HL-60/S4 treated with phorbol 12-myristate 13-acetate at 8.2 ng/mL for 4 days and 3 days (cell line): ENCODE data around the gene ARL15.

Source experiments
- in situ Hi-C: fragments of 300-500 bp; cut with MboI; formaldehyde crosslinking; loops from 2 replicates; pipeline ENCODE4 v1.15.0; 2022; ENCODE audit warnings: low sequenced_read_pairs

Gene ARL15

GRCh38 chr5:54254482-54255198 lies 55.7 kb downstream of the ARL15 start:
- in situ Hi-C loops = no loop called here

- in situ Hi-C loops = no loop called here
These were observed 58.4 kb downstream of the ARL15 start for GRCh38 chr5:54251981-54252380.

- in situ Hi-C loops = no loop called here
These were observed 61.0 kb downstream of the ARL15 start for GRCh38 chr5:54249210-54250028.

- in situ Hi-C loops = no loop called here
These were observed 63.1 kb downstream of the ARL15 start for GRCh38 chr5:54247226-54247625.

GRCh38 chr5:54243483-54244080 lies 66.8 kb downstream of the ARL15 start:
- in situ Hi-C loops = no loop called here

GRCh38 chr5:54242297-54242696 lies 68.1 kb downstream of the ARL15 start:
- in situ Hi-C loops = no loop called here

GRCh38 chr5:54234304-54234933 lies 76.0 kb downstream of the ARL15 start:
- in situ Hi-C loops = no loop called here

GRCh38 chr5:54230936-54231685 lies 79.3 kb downstream of the ARL15 start:
- in situ Hi-C loops = no loop called here

- in situ Hi-C loops = no loop called here
These were observed 81.2 kb downstream of the ARL15 start for GRCh38 chr5:54229041-54229780.

- in situ Hi-C loops = no loop called here
These were observed 82.6 kb downstream of the ARL15 start for GRCh38 chr5:54227759-54228158.

- in situ Hi-C loops = no loop called here
These were observed 83.3 kb downstream of the ARL15 start for GRCh38 chr5:54227109-54227508.

- in situ Hi-C loops = no loop called here
These were observed 84.2 kb downstream of the ARL15 start for GRCh38 chr5:54226215-54226614.

- in situ Hi-C loops = no loop called here
These were observed 86.1 kb downstream of the ARL15 start for GRCh38 chr5:54224103-54224826.

GRCh38 chr5:54222336-54222735 lies 88.0 kb downstream of the ARL15 start:
- in situ Hi-C loops = no loop called here

- in situ Hi-C loops = no loop called here
These were observed 89.2 kb downstream of the ARL15 start for GRCh38 chr5:54221135-54221534.

- in situ Hi-C loops = no loop called here
These were observed 89.9 kb downstream of the ARL15 start for GRCh38 chr5:54220230-54221040.

- in situ Hi-C loops = no loop called here
These were observed 92.4 kb downstream of the ARL15 start for GRCh38 chr5:54217826-54218503.

- in situ Hi-C loops = no loop called here
These were observed 95.1 kb downstream of the ARL15 start for GRCh38 chr5:54215233-54215736.
